BE2C (cell line): ENCODE results near the gene PPP3CA.

Experiments
- DNase-seq: peaks from one replicate; pipeline ENCODE4 v3.0.0-alpha.2; 2020
- H3K27me3 ChIP-seq: fragments of 250-450 bp; sonication (Bioruptor Pico); 2 replicates; pipeline ENCODE4 v1.5.1; 2020; ENCODE audit warnings: mild to moderate bottlenecking
- H3K36me3 ChIP-seq: fragments of 250-450 bp; sonication (Bioruptor Pico); 2 replicates; pipeline ENCODE4 v1.5.1; 2020; ENCODE audit warnings: mild to moderate bottlenecking
- H3K4me1 ChIP-seq: fragments of 250-450 bp; sonication (Bioruptor Pico); 2 replicates; pipeline ENCODE4 v1.5.1; 2020
- H3K4me3 ChIP-seq: 2 replicates; pipeline ENCODE4 v1.5.1; 2011; ENCODE audit warnings: low read depth, low read length
- H3K9me3 ChIP-seq: fragments of 250-450 bp; sonication (Bioruptor Pico); 2 replicates; pipeline ENCODE4 v1.5.1; 2020
- CTCF ChIP-seq: IDR thresholded peaks from 2 replicates; pipeline ENCODE4 v1.5.1; 2012; ENCODE audit warnings: mild to moderate bottlenecking, low read depth, low read length

Gene PPP3CA

GRCh38 chr4:101065346-101065745, 282.0 kb downstream of the PPP3CA start:
- no peaks in the 10 kb centered on the region for H3K9me3 ChIP-seq
- no peak overlapping the region for H3K4me3 ChIP-seq
- peaks cover 33% of the 10 kb centered on the region for H3K4me1 ChIP-seq
- no peak for TF ChIP-seq CTCF
- H3K36me3 ChIP-seq: no peaks in the 10 kb centered on the region
- no peak for DNase-seq
- no peaks in the 10 kb centered on the region for H3K27me3 ChIP-seq

GRCh38 chr4:101064541-101065180, 282.7 kb downstream of the PPP3CA start:
- Histone ChIP-seq H3K4me1 (peaks cover 33% of the 10 kb centered on the region), H3K4me3 (no peak overlapping the region), H3K27me3 (no peaks in the 10 kb centered on the region), H3K36me3 (no peaks in the 10 kb centered on the region), H3K9me3 (no peaks in the 10 kb centered on the region)
- DNase-seq: no peak
- TF ChIP-seq CTCF: no peak

- no peaks in the 10 kb centered on the region for H3K36me3 ChIP-seq
- no peak for DNase-seq
- H3K9me3 ChIP-seq: no peaks in the 10 kb centered on the region
- H3K4me1 ChIP-seq: peaks cover 22% of the 10 kb centered on the region
- TF ChIP-seq CTCF: no peak
- no peaks in the 10 kb centered on the region for H3K27me3 ChIP-seq
- H3K4me3 ChIP-seq: no peak overlapping the region
Measured at GRCh38 chr4:101055392-101055791, 291.9 kb downstream of the PPP3CA start.

GRCh38 chr4:101050837-101051205, 296.5 kb downstream of the PPP3CA start:
- Histone ChIP-seq H3K27me3 (no peaks in the 10 kb centered on the region), H3K4me1 (peaks cover 17% of the 10 kb centered on the region), H3K36me3 (no peaks in the 10 kb centered on the region), H3K4me3 (no peak overlapping the region), H3K9me3 (no peaks in the 10 kb centered on the region)
- no peak for TF ChIP-seq CTCF
- no peak for DNase-seq

- peaks cover 17% of the 10 kb centered on the region for H3K4me1 ChIP-seq
- H3K27me3 ChIP-seq: no peaks in the 10 kb centered on the region
- no peak overlapping the region for H3K4me3 ChIP-seq
- H3K36me3 ChIP-seq: no peaks in the 10 kb centered on the region
- no peak for TF ChIP-seq CTCF
- no peak for DNase-seq
- H3K9me3 ChIP-seq: no peaks in the 10 kb centered on the region
Measured at GRCh38 chr4:101050088-101050836, 297.1 kb downstream of the PPP3CA start.

- Histone ChIP-seq H3K4me1 (peaks cover 17% of the 10 kb centered on the region), H3K36me3 (no peaks in the 10 kb centered on the region), H3K27me3 (no peaks in the 10 kb centered on the region), H3K9me3 (no peaks in the 10 kb centered on the region), H3K4me3 (0 out of 2 replicates have a peak overlapping the region, but pooled peaks have one; percentile 0)
- no peak for TF ChIP-seq CTCF
- DNase-seq: peak; percentile 48
Measured at GRCh38 chr4:101049549-101050001, 297.8 kb downstream of the PPP3CA start.
